GM12875 (cell line): ENCODE results near the gene ZDHHC22.

Source experiments
- H3K4me3 ChIP-seq: one replicate; pipeline ENCODE4 v1.5.1; 2011; ENCODE audit warnings: low read depth, low read length, control low read depth
- TF ChIP-seq, protein P1 (sequence below): IDR thresholded peaks from 2 replicates; pipeline ENCODE4 v1.5.1; 2011; ENCODE audit warnings: low read depth, mild to moderate bottlenecking, control low read depth, inconsistent platforms, low read length, moderate library complexity, borderline replicate concordance; ENCODE audit not compliant: insufficient read depth

Gene ZDHHC22

DNA sequence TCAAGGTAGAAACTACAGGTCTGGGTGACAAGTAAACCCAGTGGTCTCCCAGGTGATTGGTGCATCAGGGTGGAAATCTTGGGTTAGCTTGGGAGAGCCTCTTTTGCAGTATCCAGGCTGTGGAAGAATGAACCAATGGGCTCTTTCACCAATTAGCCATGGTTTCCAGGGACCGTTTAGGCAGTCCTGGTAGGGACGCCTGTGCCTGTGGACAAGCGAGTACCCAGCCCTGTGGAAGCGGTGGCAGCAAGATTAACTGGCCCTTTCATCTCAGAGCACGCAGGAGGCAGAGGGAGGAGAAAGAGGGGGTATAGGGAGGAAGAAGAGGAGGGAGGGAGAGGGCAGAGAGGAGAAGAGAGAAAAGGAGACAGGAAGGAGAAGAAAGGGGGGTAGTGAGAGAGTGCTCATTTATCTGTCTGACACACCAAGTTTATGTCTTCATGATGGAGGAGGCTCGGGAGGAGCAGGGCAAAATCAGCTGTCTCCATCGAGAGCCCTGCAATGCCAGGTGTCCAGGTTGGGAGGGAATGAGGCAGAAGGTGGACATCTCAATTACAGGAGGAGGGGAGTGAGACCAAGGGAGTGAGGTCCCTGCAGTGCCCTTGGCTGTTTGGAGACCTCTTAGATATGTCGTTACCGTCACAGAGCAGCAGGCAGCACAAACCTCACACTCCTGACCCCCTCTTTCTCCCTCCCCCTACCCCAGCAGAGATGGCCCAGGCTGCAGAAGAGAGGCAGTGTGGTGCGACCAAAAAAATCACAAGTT lies 4.6 kb upstream of the ZDHHC22 start:
- no peak overlapping the region for H3K4me3 ChIP-seq
- TF ChIP-seq, protein P1, sequence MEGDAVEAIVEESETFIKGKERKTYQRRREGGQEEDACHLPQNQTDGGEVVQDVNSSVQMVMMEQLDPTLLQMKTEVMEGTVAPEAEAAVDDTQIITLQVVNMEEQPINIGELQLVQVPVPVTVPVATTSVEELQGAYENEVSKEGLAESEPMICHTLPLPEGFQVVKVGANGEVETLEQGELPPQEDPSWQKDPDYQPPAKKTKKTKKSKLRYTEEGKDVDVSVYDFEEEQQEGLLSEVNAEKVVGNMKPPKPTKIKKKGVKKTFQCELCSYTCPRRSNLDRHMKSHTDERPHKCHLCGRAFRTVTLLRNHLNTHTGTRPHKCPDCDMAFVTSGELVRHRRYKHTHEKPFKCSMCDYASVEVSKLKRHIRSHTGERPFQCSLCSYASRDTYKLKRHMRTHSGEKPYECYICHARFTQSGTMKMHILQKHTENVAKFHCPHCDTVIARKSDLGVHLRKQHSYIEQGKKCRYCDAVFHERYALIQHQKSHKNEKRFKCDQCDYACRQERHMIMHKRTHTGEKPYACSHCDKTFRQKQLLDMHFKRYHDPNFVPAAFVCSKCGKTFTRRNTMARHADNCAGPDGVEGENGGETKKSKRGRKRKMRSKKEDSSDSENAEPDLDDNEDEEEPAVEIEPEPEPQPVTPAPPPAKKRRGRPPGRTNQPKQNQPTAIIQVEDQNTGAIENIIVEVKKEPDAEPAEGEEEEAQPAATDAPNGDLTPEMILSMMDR = no peak

DNA sequence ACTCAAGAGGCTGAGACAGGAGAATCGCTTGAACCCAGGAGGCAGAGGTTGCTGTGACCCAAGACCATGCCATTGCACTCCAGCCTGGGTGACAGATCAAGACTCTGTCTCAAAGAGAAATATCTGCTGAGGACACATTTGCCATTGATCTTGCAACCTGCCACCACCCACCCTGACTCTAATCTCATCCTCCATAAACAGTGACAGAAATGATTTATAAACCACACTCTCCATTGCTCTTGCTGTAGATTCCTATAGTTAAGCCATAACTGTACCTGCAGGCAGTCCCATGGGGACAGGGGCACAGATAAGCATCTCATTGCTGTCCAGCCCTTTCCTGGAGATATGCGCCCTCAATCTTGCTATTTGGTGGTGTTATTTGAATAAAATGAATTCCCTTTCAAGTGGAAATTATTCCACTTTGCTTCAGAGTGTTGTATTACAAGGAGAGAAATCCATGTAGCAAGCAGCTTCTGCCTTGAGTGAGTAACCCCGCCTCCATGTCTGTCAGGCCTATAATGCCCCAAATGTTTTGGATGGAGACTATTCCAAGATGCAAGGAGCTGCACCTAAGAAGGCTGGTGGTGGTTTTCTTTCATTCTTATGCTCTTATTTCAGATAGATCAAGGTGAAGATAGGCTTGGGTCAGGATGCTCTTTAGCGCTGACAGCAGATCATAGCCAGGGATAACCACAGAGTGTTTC lies 3.0 kb upstream of the ZDHHC22 start:
- TF ChIP-seq, protein P1 = no peak
- no peak overlapping the region for H3K4me3 ChIP-seq

DNA sequence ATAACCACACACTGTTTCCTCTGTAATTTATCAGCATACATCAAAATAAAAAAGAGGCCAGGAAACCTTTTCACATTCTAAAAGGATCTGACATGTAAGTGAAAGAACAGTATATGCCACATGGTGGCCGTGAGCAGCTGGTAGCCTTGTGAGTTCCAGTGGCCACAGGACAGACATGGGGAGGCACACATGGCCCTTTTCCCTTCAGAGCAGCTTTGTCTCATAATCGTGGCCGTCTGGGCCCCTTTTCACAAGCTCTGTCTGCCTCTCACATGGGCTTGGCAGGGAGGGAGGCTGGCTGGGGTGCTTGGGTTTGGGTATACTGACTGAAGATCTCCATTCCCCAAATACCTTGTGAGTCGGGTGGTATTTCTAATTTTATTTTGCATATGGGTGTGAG lies 1.5 kb upstream of the ZDHHC22 start:
- no peak overlapping the region for H3K4me3 ChIP-seq
- TF ChIP-seq, protein P1 = no peak

DNA sequence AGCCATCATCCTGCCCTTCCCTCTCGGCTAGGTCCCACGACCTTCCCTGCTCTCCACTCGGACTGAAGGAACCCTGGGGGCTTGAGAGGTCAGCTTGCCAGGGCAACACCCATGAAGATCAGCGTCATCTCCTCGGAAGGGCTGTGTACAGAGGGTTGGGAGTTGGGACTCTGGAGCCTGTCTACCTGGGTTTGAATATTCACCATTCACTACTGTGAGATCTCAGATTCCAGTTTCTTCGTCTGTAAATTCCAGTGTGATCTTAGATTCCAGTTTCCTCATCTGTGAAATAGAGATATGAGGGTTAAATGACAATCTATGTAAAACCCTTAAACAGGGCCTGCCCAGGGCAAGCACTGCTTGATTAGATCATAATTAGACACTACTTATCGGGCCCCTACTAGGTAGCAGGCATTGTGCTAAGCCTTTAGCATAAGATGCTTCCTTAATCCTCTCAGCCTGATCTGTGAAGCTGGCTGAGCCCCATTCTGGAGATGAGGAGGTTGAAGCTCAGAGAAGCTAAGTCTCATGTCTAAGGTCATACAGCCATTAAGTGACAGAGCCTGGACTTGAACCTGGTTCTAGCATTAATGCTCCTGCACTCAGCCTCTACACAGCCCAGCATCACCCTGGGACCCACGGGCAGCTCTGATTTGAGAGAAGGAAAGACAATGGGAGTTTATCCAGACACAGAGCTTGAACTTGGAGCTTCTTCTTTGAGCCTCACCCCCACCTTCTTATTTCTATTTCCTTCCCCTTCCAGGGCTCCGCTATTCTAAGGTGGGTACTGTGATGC lies 612 bp upstream of the ZDHHC22 start:
- TF ChIP-seq, protein P1 = no peak
- H3K4me3 ChIP-seq = no peak overlapping the region

DNA sequence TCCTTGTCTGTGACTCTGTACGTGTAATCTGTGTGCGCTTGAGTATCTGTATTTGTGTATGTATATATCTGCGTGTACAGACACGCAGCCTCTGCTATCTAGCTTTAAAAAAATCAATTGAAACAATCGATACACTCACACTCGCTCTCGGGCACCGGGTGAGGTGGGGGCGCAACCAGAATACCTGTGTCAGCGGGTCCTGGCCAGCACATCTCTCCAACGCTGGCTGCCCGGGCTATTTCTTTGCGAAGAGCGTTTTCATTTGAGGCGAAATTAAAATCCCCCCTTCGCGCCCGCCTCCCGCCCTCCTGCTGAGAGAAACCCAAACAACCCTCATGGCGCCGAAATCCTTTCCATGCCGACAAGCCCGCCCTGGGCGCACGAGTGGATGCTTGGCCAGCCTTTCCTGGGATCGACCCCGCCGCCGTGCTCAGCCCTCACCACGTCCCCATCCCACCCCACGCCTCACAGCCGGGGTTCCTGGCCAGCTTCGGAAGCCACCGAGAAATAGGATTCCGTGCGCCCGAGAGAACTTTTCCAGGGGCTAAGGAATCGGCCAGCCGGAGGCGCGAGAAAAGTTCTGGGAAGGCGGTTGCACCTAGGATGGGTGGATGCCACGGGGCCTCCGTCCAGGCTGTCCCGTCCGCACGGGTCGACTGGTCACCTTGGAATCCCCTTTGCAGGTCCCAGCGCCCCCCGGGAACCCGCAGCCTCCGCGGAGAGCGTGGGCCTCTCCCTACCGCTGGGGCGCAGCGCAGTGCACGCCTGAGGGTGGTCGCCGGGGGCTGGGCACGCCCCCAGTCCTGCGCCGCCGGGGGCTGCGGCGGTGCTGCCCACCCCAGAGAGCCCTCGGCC lies 1.0 kb downstream of the ZDHHC22 start:
- H3K4me3 ChIP-seq = no peak overlapping the region
- TF ChIP-seq, protein P1 = no peak

DNA sequence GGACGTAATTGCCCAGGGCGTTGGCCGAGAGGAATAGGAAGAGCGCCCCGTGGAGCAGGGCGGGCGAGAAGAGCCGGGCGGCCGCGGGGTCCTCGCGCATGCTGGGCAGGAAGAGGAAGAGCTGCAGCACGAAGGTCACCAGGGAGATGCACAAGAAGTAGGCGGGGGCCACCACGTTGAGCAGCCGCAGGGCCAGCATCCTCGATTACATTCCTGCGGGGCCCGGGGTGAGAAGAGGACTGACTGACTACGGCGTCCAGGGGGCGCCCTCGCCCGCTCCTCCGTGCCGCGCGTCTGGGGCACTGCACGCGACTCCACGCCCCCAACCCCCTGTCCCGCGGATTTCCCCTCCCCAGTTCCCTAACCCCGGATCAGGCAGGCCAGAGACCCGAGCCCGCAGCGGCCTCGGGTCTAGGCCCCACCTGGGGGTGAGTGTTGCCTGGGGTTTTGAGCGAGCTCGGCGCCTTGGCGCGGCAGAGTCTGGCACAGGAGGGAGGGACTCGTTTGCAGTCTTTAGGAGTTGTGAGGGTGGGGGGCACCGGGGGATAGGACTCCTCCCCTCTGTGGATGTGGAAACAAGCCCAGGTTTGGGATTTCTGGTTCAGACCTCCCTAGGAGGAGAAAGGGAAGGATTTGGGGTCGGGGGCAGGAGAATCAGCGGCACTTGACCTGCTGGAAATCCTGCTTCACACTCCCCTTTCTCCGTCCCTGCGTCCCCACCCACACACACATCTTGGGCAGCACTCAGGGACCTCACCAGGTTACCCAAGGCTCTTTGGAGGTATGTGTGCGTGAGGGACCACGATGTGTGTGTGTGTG lies 1.8 kb downstream of the ZDHHC22 start:
- H3K4me3 ChIP-seq = no peak overlapping the region
- TF ChIP-seq, protein P1 = peak; percentile 83
